ENCODE measurements around the gene PARN.

The PARN gene

GRCh38 chr16:14495213-14496046 is 134.6 kb downstream of the PARN start:
- no peak for DNase-seq (ENCODE audit: low read depth)
- H3K4me3 ChIP-seq (replicated peaks; ENCODE audit: low read depth, low read length): no peak overlapping the region
- TF ChIP-seq CTCF (IDR thresholded peaks at IDR 0.05; ENCODE audit: low read length, missing control alignments): no peak

GRCh38 chr16:14494396-14494966 is 135.6 kb downstream of the PARN start:
- TF ChIP-seq CTCF (IDR thresholded peaks at IDR 0.05; ENCODE audit: low read length, missing control alignments): no peak
- DNase-seq (ENCODE audit: low read depth): no peak
- no peak overlapping the region for H3K4me3 ChIP-seq (replicated peaks; ENCODE audit: low read depth, low read length)

- TF ChIP-seq CTCF (IDR thresholded peaks at IDR 0.05; ENCODE audit: low read length, missing control alignments): no peak
These were observed 136.3 kb downstream of the PARN start for GRCh38 chr16:14493791-14494190.

GRCh38 chr16:14492614-14493013 is 137.4 kb downstream of the PARN start:
- DNase-seq (ENCODE audit: low read depth): no peak
- no peak for TF ChIP-seq CTCF (IDR thresholded peaks at IDR 0.05; ENCODE audit: low read length, missing control alignments)
- no peak overlapping the region for H3K4me3 ChIP-seq (replicated peaks; ENCODE audit: low read depth, low read length)

More at GRCh38 chr16:14493791-14494190, 136.3 kb downstream of the PARN start:
- no peak overlapping the region for H3K4me3 ChIP-seq (replicated peaks; ENCODE audit: low read depth, low read length)
- DNase-seq (ENCODE audit: low read depth): no peak

GRCh38 chr16:14491861-14492529 is 138.1 kb downstream of the PARN start:
- no peak for DNase-seq (ENCODE audit: low read depth)
- no peak for TF ChIP-seq CTCF (IDR thresholded peaks at IDR 0.05; ENCODE audit: low read length, missing control alignments)
- H3K4me3 ChIP-seq (replicated peaks; ENCODE audit: low read depth, low read length): no peak overlapping the region

- no peak overlapping the region for H3K4me3 ChIP-seq (replicated peaks; ENCODE audit: low read depth, low read length)
- DNase-seq (ENCODE audit: low read depth): no peak
- TF ChIP-seq CTCF (IDR thresholded peaks at IDR 0.05; ENCODE audit: low read length, missing control alignments): no peak
These were observed 139.8 kb downstream of the PARN start for GRCh38 chr16:14490235-14490634.
